Measurements from ENCODE around the gene BAZ1A. TPM values are rescaled to one million over a fixed set of nuclear protein-coding genes. Genes with fewer than 3 reads are reported as not detected.
"Not testable (repeated sequence)": the region's sequence is repeated elsewhere in the genome, so short reads cannot be mapped to it uniquely, and the experiment has no call there.

Gene BAZ1A
- polyA plus RNA-seq, 1 donor from 2014 or later, result 18.1 TPM

GRCh38 chr14:34806257-34806656 lies 68.9 kb downstream of the BAZ1A start:
- Histone ChIP-seq H3K4me3 (ENCODE audit: low read length) (no peak overlapping the region), H3K9me3 (ENCODE audit: low read length) (no peaks in the 10 kb centered on the region), H4K20me1 (ENCODE audit: insufficient read depth) (no peaks in the 10 kb centered on the region), H3K4me2 (ENCODE audit: low read length) (no peak overlapping the region), H3K36me3 (ENCODE audit: insufficient read depth, low read length) (peaks cover 9% of the 10 kb centered on the region), H3K9me2 (ENCODE audit: insufficient read depth, low read length) (no peaks in the 10 kb centered on the region), H3F3A (ENCODE audit: insufficient read depth, low read length, poor library complexity, severe bottlenecking) (no peaks in the 10 kb centered on the region), H3K9ac (ENCODE audit: low read length) (no peak overlapping the region), H3K79me2 (replicated peaks; ENCODE audit: insufficient read depth, low read length) (no peaks in the 10 kb centered on the region), H3K27ac (ENCODE audit: low read length) (no peak overlapping the region), H2AFZ (ENCODE audit: low read depth, low read length) (no peak overlapping the region), H3K27me3 (ENCODE audit: insufficient read depth, low read depth, low read length) (no peaks in the 10 kb centered on the region)
- TF ChIP-seq REST (IDR thresholded peaks at IDR 0.05; ENCODE audit: borderline replicate concordance) (no peak), MXI1 (conservative IDR thresholded peaks at IDR 0.05; ENCODE audit: poor library complexity, severe bottlenecking) (no peak), POLR2AphosphoS5 (IDR thresholded peaks at IDR 0.05) (no peak), SMC3 (conservative IDR thresholded peaks at IDR 0.05; ENCODE audit: poor library complexity) (no peak), EZH2 (IDR thresholded peaks at IDR 0.05; ENCODE audit: borderline replicate concordance, insufficient read depth, low read length, poor library complexity, severe bottlenecking) (no peak), EP300 (conservative IDR thresholded peaks at IDR 0.05; ENCODE audit: poor library complexity, severe bottlenecking) (no peak), RAD21 (conservative IDR thresholded peaks at IDR 0.05) (no peak), TAF1 (IDR thresholded peaks at IDR 0.05; ENCODE audit: low read depth) (no peak), CTCF (IDR thresholded peaks at IDR 0.05; ENCODE audit: poor library complexity, severe bottlenecking) (no peak)

GRCh38 chr14:34804933-34805332 lies 70.2 kb downstream of the BAZ1A start:
- H3K4me3 ChIP-seq (ENCODE audit: low read length), result no peak overlapping the region
- H4K20me1 ChIP-seq (ENCODE audit: insufficient read depth), result no peaks in the 10 kb centered on the region
- no peak overlapping the region for H3K9ac ChIP-seq (ENCODE audit: low read length)
- H3K9me2 ChIP-seq (ENCODE audit: insufficient read depth, low read length), result no peaks in the 10 kb centered on the region
- no peaks in the 10 kb centered on the region for H3K27me3 ChIP-seq (ENCODE audit: insufficient read depth, low read depth, low read length)
- H3K36me3 ChIP-seq (ENCODE audit: insufficient read depth, low read length), result peaks cover 9% of the 10 kb centered on the region
- H3F3A ChIP-seq (ENCODE audit: insufficient read depth, low read length, poor library complexity, severe bottlenecking), result no peaks in the 10 kb centered on the region
- TF ChIP-seq REST (IDR thresholded peaks at IDR 0.05; ENCODE audit: borderline replicate concordance) (no peak), MXI1 (conservative IDR thresholded peaks at IDR 0.05; ENCODE audit: poor library complexity, severe bottlenecking) (no peak)
- H3K27ac ChIP-seq (ENCODE audit: low read length), result no peak overlapping the region
- no peak overlapping the region for H2AFZ ChIP-seq (ENCODE audit: low read depth, low read length)
- no peak overlapping the region for H3K4me2 ChIP-seq (ENCODE audit: low read length)
- no peaks in the 10 kb centered on the region for H3K79me2 ChIP-seq (replicated peaks; ENCODE audit: insufficient read depth, low read length)
- H3K9me3 ChIP-seq (ENCODE audit: low read length), result no peaks in the 10 kb centered on the region

- not testable (repeated sequence) for H3K4me3 ChIP-seq (ENCODE audit: low read length); H3F3A ChIP-seq (ENCODE audit: insufficient read depth, low read length, poor library complexity, severe bottlenecking); H3K9me3 ChIP-seq (ENCODE audit: low read length); H3K9ac ChIP-seq (ENCODE audit: low read length); H3K79me2 ChIP-seq (replicated peaks; ENCODE audit: insufficient read depth, low read length); H4K20me1 ChIP-seq (ENCODE audit: insufficient read depth); H3K4me2 ChIP-seq (ENCODE audit: low read length); H3K27ac ChIP-seq (ENCODE audit: low read length); H3K27me3 ChIP-seq (ENCODE audit: insufficient read depth, low read depth, low read length); H2AFZ ChIP-seq (ENCODE audit: low read depth, low read length); H3K9me2 ChIP-seq (ENCODE audit: insufficient read depth, low read length)
- peaks cover 13% of the 10 kb centered on the region for H3K36me3 ChIP-seq (ENCODE audit: insufficient read depth, low read length)
Measured at GRCh38 chr14:34798861-34799260, 76.3 kb downstream of the BAZ1A start.
